PFSK-1 (cell line): ENCODE results near the gene TSPAN5.

ENCODE experiments used
- FOXP2 ChIP-seq: optimal IDR thresholded peaks from 2 replicates; pipeline ENCODE3; 2011; ENCODE audit warnings: borderline replicate concordance, control low read depth, inconsistent platforms; ENCODE audit not compliant: insufficient read depth; ENCODE audit errors: extremely low read length, extremely low read depth
- POLR2AphosphoS5 ChIP-seq: IDR thresholded peaks from 2 replicates; pipeline ENCODE4 v1.6.1; 2012; ENCODE audit warnings: low read depth, mild to moderate bottlenecking, control low read depth, low read length, moderate library complexity
- REST ChIP-seq, 2 experiments: IDR thresholded peaks; 2 replicates each; pipeline versions ENCODE4 v1.6.1 to v1.8.0; 2011 to 2012; ENCODE audit warnings: low read depth in 2 of 2, low read length in 2 of 2, control low read depth in 1 of 2, inconsistent platforms in 1 of 2, mild to moderate bottlenecking in 1 of 2, moderate library complexity in 1 of 2; ENCODE audit not compliant: insufficient read depth in 1 of 2
- SIN3A ChIP-seq: IDR thresholded peaks from 2 replicates; pipeline ENCODE4 v1.6.1; 2012; ENCODE audit warnings: mild to moderate bottlenecking, low read length, moderate library complexity, borderline replicate concordance; ENCODE audit not compliant: insufficient read depth
- TAF1 ChIP-seq: IDR thresholded peaks from 2 replicates; pipeline ENCODE4 v1.6.1; 2012; ENCODE audit warnings: low read length, control low read depth, borderline replicate concordance; ENCODE audit not compliant: insufficient read depth

Gene TSPAN5

GRCh38 chr4:98610926-98611676 lies 47.3 kb downstream of the TSPAN5 start:
- TF ChIP-seq REST (IDR thresholded peaks at IDR 0.05; ENCODE audit: insufficient read depth in 1 of 2, low read depth in 2 of 2, low read length in 2 of 2) (no peak), POLR2AphosphoS5 (no peak), TAF1 (no peak), FOXP2 (no peak), SIN3A (no peak)

GRCh38 chr4:98610431-98610830 lies 48.0 kb downstream of the TSPAN5 start:
- TF ChIP-seq POLR2AphosphoS5 (no peak), REST (IDR thresholded peaks at IDR 0.05; ENCODE audit: insufficient read depth in 1 of 2, low read depth in 2 of 2, low read length in 2 of 2) (no peak), TAF1 (no peak), SIN3A (no peak), FOXP2 (no peak)

GRCh38 chr4:98609934-98610333 lies 48.5 kb downstream of the TSPAN5 start:
- TF ChIP-seq REST (IDR thresholded peaks at IDR 0.05; ENCODE audit: insufficient read depth in 1 of 2, low read depth in 2 of 2, low read length in 2 of 2) = no peak
- no peak for TF ChIP-seq FOXP2
- TF ChIP-seq POLR2AphosphoS5 = no peak
- no peak for TF ChIP-seq SIN3A
- TF ChIP-seq TAF1 = no peak

- TF ChIP-seq POLR2AphosphoS5 (no peak), REST (IDR thresholded peaks at IDR 0.05; ENCODE audit: insufficient read depth in 1 of 2, low read depth in 2 of 2, low read length in 2 of 2) (no peak), TAF1 (no peak)
These were observed 50.1 kb downstream of the TSPAN5 start for GRCh38 chr4:98608356-98608755.

- TF ChIP-seq TAF1 (no peak), REST (IDR thresholded peaks at IDR 0.05; ENCODE audit: insufficient read depth in 1 of 2, low read depth in 2 of 2, low read length in 2 of 2) (no peak), FOXP2 (no peak), POLR2AphosphoS5 (no peak), SIN3A (no peak)
These were observed 51.5 kb downstream of the TSPAN5 start for GRCh38 chr4:98606894-98607293.
